ENCODE data around the gene P2RX2. TPM values are rescaled to one million over a fixed set of nuclear protein-coding genes. Genes with fewer than 3 reads are reported as not detected.

Gene P2RX2
- total RNA-seq, 4 donors from 2014 or later, result 0.47 to 3.9 (median 3.3) TPM

DNA sequence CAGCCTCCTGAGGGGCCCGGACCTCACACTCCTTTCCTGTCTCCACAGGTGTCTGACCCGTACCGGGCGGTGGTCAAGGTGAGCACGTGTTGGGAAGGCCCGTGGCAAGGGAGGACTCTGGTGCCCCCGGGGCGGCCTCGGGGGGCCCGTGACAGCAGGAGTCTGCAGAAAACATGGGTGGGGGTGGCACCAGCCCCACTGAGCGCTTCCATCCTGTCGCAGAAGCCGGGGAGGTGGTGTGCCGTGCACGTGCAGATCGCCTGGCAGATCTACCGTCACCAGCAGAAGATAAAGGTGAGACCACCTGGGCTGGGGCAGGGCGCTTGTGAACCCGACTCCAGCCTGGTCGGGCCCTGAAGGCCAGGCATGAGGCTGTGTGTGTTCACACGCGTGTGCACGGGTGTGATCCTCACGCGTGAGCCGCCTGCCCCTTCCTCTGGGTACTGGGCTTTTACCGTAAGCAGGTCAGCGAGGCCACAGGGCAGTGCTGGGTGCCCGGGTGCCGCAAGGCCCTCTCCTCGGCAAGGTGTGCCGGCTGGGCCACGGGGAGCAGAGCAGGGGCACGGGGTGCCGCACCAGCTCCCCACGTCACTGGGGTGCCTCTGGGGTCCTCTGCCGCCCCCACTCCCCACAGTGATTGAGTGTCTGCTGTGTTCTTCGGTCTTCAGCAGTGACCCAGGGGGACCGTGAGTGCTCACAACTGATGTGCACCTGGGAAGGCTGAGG, 44.1 kb upstream of the P2RX2 start:
- Histone ChIP-seq H3K36me3 (peaks cover 0 to 100% of the 10 kb centered on the region in 2 donors), H3K9me3 (no peaks in the 10 kb centered on the region), H3K27ac (no peak overlapping the region), H3K4me1 (peaks cover 0 to 12% (median 0%) of the 10 kb centered on the region in 3 donors), H3K4me3 (no peak overlapping the region), H3K27me3 (no peaks in the 10 kb centered on the region)
- WGBS, 2 donors (ENCODE audit: low coverage in 1 of 2), result no CpG with 5 or more reads among the region's 39 CpGs
- TF ChIP-seq EP300 (IDR thresholded peaks at IDR 0.05), result no peak
- no peak for TF ChIP-seq POLR2AphosphoS5 (IDR thresholded peaks at IDR 0.05)
- no peak for TF ChIP-seq POLR2A (IDR thresholded peaks at IDR 0.05)
- TF ChIP-seq, protein P1, sequence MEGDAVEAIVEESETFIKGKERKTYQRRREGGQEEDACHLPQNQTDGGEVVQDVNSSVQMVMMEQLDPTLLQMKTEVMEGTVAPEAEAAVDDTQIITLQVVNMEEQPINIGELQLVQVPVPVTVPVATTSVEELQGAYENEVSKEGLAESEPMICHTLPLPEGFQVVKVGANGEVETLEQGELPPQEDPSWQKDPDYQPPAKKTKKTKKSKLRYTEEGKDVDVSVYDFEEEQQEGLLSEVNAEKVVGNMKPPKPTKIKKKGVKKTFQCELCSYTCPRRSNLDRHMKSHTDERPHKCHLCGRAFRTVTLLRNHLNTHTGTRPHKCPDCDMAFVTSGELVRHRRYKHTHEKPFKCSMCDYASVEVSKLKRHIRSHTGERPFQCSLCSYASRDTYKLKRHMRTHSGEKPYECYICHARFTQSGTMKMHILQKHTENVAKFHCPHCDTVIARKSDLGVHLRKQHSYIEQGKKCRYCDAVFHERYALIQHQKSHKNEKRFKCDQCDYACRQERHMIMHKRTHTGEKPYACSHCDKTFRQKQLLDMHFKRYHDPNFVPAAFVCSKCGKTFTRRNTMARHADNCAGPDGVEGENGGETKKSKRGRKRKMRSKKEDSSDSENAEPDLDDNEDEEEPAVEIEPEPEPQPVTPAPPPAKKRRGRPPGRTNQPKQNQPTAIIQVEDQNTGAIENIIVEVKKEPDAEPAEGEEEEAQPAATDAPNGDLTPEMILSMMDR (IDR thresholded peaks at IDR 0.05), result no peak
- ATAC-seq, result no peak

DNA sequence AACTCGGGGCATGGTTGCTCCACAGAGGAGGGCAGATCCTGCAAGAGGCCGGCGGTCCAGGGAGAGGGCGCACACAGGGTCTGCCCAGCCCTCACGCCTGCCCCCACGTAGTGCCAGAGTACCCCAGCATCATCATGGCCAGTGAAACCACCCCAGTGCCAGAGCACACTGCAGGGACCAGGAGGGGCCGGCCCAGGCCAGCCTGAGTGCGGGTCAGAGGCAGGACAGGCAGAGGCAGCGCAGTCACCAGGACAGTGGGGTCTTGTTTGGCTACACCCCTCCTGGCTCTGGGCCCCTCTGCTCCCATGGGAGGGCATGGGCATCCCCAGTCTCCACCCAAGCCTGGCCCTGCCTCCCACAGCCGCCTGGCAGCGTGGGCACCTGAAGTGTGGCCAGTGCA, 42.9 kb upstream of the P2RX2 start:
- no peaks in the 10 kb centered on the region for H3K27me3 ChIP-seq
- no peak overlapping the region for H3K4me3 ChIP-seq
- TF ChIP-seq POLR2AphosphoS5 (IDR thresholded peaks at IDR 0.05) (no peak), EP300 (IDR thresholded peaks at IDR 0.05) (no peak), POLR2A (IDR thresholded peaks at IDR 0.05) (no peak)
- TF ChIP-seq, protein P1 (IDR thresholded peaks at IDR 0.05), result no peak
- no peak for ATAC-seq
- peaks cover 0 to 24% (median 0%) of the 10 kb centered on the region in 3 donors for H3K4me1 ChIP-seq
- H3K27ac ChIP-seq, result no peak overlapping the region
- no CpG with 5 or more reads among the region's 11 CpGs for WGBS, 2 donors (ENCODE audit: low coverage in 1 of 2)
- no peaks in the 10 kb centered on the region for H3K9me3 ChIP-seq
- H3K36me3 ChIP-seq, result peaks cover 0 to 100% of the 10 kb centered on the region in 2 donors

DNA sequence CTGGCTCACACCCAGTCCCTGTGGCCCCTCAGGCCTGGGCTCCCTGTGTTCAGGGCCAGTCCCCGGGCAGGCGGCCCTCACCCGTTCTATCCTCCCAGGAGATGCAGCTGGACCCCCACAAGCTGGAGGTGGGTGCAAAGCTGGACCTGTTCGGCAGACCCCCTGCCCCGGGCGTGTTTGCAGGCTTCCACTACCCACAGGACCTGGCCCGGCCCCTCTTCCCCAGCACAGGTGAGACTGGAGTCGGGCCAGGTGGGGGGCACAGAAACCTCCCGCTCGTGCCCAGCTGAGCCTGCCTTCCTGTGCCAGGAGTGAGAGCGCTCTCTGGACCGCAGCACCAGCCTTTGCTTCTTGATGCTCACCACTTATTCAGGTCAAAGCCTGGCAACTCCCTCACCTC, 41.9 kb upstream of the P2RX2 start:
- TF ChIP-seq POLR2AphosphoS5 (IDR thresholded peaks at IDR 0.05), result no peak
- TF ChIP-seq POLR2A (IDR thresholded peaks at IDR 0.05), result no peak
- TF ChIP-seq, protein P1 (IDR thresholded peaks at IDR 0.05), result no peak

DNA sequence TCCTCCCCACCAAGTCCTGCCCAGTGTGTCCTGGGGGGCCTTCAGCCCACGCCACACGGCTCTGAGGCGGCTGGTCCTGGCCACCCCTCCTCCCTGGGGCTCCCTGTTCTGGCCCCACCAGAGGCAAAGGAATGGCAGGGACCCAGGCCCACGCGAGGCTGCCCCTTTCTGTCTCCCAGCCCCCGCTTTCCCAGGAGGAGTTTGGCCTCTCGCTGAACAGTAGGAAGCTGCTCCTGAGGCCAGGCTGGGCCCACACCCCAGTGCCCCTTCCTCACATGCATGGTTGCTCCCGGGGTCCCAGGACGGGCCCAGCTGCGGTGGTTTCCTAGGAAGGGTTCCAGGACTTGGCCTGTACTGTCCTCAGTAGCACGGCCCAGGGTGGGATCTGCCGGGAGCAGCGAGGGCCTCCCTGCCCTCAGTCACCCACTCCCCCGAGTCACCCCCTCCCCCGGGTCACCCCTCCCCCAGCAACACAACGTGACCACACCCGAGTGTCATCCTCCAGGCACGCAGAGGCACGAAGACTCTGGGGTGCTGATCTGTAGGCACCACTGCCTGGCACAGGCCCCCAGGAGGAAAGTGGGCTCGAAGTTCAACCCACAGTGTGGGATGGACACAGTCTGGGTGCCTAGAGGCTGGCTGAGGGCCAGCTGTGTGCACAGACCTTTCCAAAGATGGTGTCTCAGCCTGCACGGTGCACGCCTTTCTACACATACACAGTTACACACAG, 41.2 kb upstream of the P2RX2 start:
- no peaks in the 10 kb centered on the region for H3K9me3 ChIP-seq
- no peak for ATAC-seq
- no peak overlapping the region for H3K4me3 ChIP-seq
- no peaks in the 10 kb centered on the region for H3K27me3 ChIP-seq
- H3K36me3 ChIP-seq, result peaks cover 0 to 100% of the 10 kb centered on the region in 2 donors
- peaks cover 0 to 35% (median 0%) of the 10 kb centered on the region in 3 donors for H3K4me1 ChIP-seq
- WGBS, 2 donors (ENCODE audit: low coverage in 1 of 2), result 82 to 90% methylated on average over 2 to 4 of the region's 22 CpGs
- TF ChIP-seq EP300 (IDR thresholded peaks at IDR 0.05) (no peak), POLR2AphosphoS5 (IDR thresholded peaks at IDR 0.05) (no peak), POLR2A (IDR thresholded peaks at IDR 0.05) (no peak)
- TF ChIP-seq, protein P1 (IDR thresholded peaks at IDR 0.05), result no peak
- no peak overlapping the region for H3K27ac ChIP-seq

More for the DNA sequence above, 41.9 kb upstream of the P2RX2 start:
- no peaks in the 10 kb centered on the region for H3K9me3 ChIP-seq
- no peaks in the 10 kb centered on the region for H3K27me3 ChIP-seq
- peaks cover 0 to 32% (median 0%) of the 10 kb centered on the region in 3 donors for H3K4me1 ChIP-seq
- 100% methylated on average over 1 to 2 of the region's 12 CpGs for WGBS, 2 donors (ENCODE audit: low coverage in 1 of 2)
- ATAC-seq, result no peak
- H3K27ac ChIP-seq, result no peak overlapping the region
- peaks cover 0 to 100% of the 10 kb centered on the region in 2 donors for H3K36me3 ChIP-seq
- H3K4me3 ChIP-seq, result no peak overlapping the region
